Measurements from ENCODE around the gene COL17A1.

COL17A1 gene

GRCh38 chr10:104085801-104086400 lies at the start of gene COL17A1:
Gene COL17A1 (minus strand): TSS chr10:104085880. CDS start chr10:104080673, 5,207 bp downstream.
- Histone ChIP-seq H3K36me3 (ENCODE audit: control insufficient read depth, insufficient read depth, low read length) (no peaks in the 10 kb centered on the region), H3K4me1 (ENCODE audit: control insufficient read depth, insufficient read depth, low read length) (peaks cover 23% of the 10 kb centered on the region), H3K4me3 (ENCODE audit: low read depth, low read length) (no peak within 1 kb of the TSS), H3K9me3 (ENCODE audit: control insufficient read depth, insufficient read depth, low read depth, low read length) (no peaks in the 10 kb centered on the region), H3K9ac (ENCODE audit: low read length) (no peak within 1 kb of the TSS), H3K27ac (ENCODE audit: low read depth, low read length) (no peak within 1 kb of the TSS), H3K27me3 (ENCODE audit: control insufficient read depth, insufficient read depth, low read length) (no peaks in the 10 kb centered on the region)

DNA sequence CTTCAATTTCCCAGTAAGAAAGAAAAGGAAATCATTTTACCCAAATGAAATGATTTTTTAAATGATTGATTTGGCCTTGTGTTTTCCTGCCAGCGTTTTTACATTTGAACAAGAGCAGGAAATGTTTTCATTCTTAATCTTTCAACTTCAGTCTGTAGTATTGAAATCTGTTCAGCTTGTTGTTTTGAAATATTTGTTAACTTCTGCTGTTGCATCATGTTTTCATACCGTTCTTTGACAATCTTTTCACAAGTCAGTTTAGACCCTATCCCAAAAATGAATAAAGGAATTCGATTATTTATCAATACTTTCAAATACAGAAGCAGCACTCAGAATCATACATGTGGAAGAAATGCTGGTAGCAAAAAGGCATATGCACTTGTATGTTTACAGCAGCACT lies 44.4 kb upstream of the COL17A1 start:
- Histone ChIP-seq H3K27ac (ENCODE audit: low read depth, low read length) (no peak overlapping the region), H3K27me3 (ENCODE audit: control insufficient read depth, insufficient read depth, low read length) (no peaks in the 10 kb centered on the region)

DNA sequence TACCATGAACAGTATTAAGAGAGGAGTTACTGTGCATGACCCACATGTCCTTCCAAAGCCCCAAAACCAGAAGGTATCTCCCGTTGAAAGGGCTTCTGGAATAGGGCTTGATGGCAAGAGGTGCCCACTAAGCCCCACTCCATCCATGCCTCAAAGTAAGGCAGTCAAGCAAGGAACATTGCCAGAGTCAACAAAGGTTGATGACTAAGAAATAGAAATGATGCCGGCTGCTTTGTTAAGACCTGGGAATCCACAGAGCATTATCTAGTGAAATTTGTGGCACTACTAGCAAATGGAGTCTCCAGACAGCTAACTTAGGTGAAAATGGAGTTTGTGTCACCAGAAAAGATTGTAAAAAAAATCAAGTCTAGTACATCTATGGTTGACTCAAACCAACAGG lies 42.5 kb upstream of the COL17A1 start:
- Histone ChIP-seq H3K9ac (ENCODE audit: low read length) (no peak overlapping the region), H3K4me3 (ENCODE audit: low read depth, low read length) (no peak overlapping the region), H3K27ac (ENCODE audit: low read depth, low read length) (no peak overlapping the region), H3K9me3 (ENCODE audit: control insufficient read depth, insufficient read depth, low read depth, low read length) (no peaks in the 10 kb centered on the region), H3K4me1 (ENCODE audit: control insufficient read depth, insufficient read depth, low read length) (peaks cover 5% of the 10 kb centered on the region), H3K27me3 (ENCODE audit: control insufficient read depth, insufficient read depth, low read length) (no peaks in the 10 kb centered on the region), H3K36me3 (ENCODE audit: control insufficient read depth, insufficient read depth, low read length) (0 out of 2 replicates have a peak, but pooled peaks cover 5% of the 10 kb centered on the region)

More for the DNA sequence above, 44.4 kb upstream of the COL17A1 start:
- H3K4me3 ChIP-seq (ENCODE audit: low read depth, low read length): no peak overlapping the region
- H3K4me1 ChIP-seq (ENCODE audit: control insufficient read depth, insufficient read depth, low read length): peaks cover 4% of the 10 kb centered on the region
- 0 out of 2 replicates have a peak, but pooled peaks cover 4% of the 10 kb centered on the region for H3K36me3 ChIP-seq (ENCODE audit: control insufficient read depth, insufficient read depth, low read length)
- no peaks in the 10 kb centered on the region for H3K9me3 ChIP-seq (ENCODE audit: control insufficient read depth, insufficient read depth, low read depth, low read length)
- H3K9ac ChIP-seq (ENCODE audit: low read length): no peak overlapping the region

DNA sequence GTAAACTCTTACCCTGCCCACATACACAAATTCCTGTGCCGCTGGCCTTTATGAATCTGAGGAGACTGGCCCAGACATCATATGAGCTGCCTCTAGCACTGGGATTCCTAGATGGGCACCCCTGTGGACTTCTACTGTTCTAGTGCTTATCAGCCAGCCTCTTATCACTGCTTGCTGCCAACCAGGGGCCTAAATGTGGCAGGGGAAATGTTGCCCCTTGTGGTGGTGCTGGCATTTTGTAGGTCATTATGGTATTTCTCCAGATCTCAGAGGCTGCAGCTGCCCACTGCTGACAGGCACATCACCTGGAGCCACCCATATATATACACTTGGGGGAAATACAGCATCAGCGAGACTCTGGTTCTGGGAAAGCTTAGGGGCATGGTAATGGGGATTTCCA lies 41.7 kb upstream of the COL17A1 start:
- H3K9ac ChIP-seq (ENCODE audit: low read length): no peak overlapping the region
- no peak overlapping the region for H3K27ac ChIP-seq (ENCODE audit: low read depth, low read length)
- H3K4me3 ChIP-seq (ENCODE audit: low read depth, low read length): no peak overlapping the region
- 0 out of 2 replicates have a peak, but pooled peaks cover 5% of the 10 kb centered on the region for H3K36me3 ChIP-seq (ENCODE audit: control insufficient read depth, insufficient read depth, low read length)
- H3K9me3 ChIP-seq (ENCODE audit: control insufficient read depth, insufficient read depth, low read depth, low read length): no peaks in the 10 kb centered on the region
- H3K4me1 ChIP-seq (ENCODE audit: control insufficient read depth, insufficient read depth, low read length): peaks cover 9% of the 10 kb centered on the region
- no peaks in the 10 kb centered on the region for H3K27me3 ChIP-seq (ENCODE audit: control insufficient read depth, insufficient read depth, low read length)

- no peak overlapping the region for H3K27ac ChIP-seq (ENCODE audit: low read depth, low read length)
- peak overlapping the region; percentile 66; the same call in 1 of the 2 replicates for H3K4me3 ChIP-seq (ENCODE audit: low read depth, low read length)
- peaks cover 23% of the 10 kb centered on the region for H3K4me1 ChIP-seq (ENCODE audit: control insufficient read depth, insufficient read depth, low read length)
These were observed 37.7 kb upstream of the COL17A1 start for GRCh38 chr10:104123397-104123796.

GRCh38 chr10:104122225-104123107 lies 36.8 kb upstream of the COL17A1 start:
- Histone ChIP-seq H3K9me3 (ENCODE audit: control insufficient read depth, insufficient read depth, low read depth, low read length) (no peaks in the 10 kb centered on the region), H3K36me3 (ENCODE audit: control insufficient read depth, insufficient read depth, low read length) (0 out of 2 replicates have a peak, but pooled peaks cover 5% of the 10 kb centered on the region), H3K27ac (ENCODE audit: low read depth, low read length) (peak overlapping the region; percentile 42; the same call in 1 of the 2 replicates), H3K9ac (ENCODE audit: low read length) (peak overlapping the region; percentile 88), H3K4me3 (ENCODE audit: low read depth, low read length) (peak overlapping the region; percentile 66), H3K4me1 (ENCODE audit: control insufficient read depth, insufficient read depth, low read length) (peaks cover 28% of the 10 kb centered on the region), H3K27me3 (ENCODE audit: control insufficient read depth, insufficient read depth, low read length) (no peaks in the 10 kb centered on the region)

More at GRCh38 chr10:104123397-104123796, 37.7 kb upstream of the COL17A1 start:
- no peaks in the 10 kb centered on the region for H3K27me3 ChIP-seq (ENCODE audit: control insufficient read depth, insufficient read depth, low read length)
- H3K9ac ChIP-seq (ENCODE audit: low read length): no peak overlapping the region
- H3K9me3 ChIP-seq (ENCODE audit: control insufficient read depth, insufficient read depth, low read depth, low read length): no peaks in the 10 kb centered on the region
- 0 out of 2 replicates have a peak, but pooled peaks cover 5% of the 10 kb centered on the region for H3K36me3 ChIP-seq (ENCODE audit: control insufficient read depth, insufficient read depth, low read length)

DNA sequence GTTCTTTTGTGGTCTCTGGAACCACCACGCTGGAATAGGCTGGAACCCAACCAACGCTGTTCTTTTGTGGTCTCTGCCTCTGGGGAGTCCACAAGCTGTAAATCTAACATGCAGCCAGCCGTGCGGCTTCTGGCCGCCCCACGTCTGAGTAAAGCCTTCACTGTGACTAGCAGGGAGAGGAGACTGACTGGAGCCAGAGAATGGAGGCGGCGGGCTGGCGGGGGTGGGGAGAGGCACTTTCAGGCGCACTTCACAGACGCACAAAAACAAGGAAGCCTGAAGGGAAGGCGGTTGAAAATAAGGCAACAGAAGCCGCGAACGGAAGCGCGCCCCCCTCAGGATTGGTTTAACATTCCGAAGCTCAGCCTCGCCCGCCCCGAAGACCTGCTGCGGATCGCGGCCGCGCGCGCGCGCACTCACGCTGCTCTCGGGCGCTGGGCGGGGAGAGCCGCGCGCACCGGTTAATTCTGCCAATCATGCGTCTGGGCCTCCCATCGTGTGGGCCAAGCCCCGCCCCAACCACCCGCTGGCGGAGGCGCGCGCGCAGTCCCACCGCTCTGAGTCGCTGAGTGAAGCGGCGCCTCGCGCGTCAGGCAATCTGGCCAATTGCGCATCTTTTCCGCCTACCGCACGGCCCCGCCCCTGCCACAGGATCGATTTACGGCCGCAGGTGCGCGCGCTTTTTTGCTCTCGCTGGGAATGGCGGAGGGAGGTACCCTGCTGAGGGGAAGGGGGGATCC lies 36.0 kb upstream of the COL17A1 start, which contains the start of gene SFR1:
Gene SFR1, plus strand, starts transcription at position 687 of the 740 bp plus-strand sequence. Its CDS starts 13 bp downstream, at position 700.
- H3K9me3 ChIP-seq (ENCODE audit: control insufficient read depth, insufficient read depth, low read depth, low read length): no peaks in the 10 kb centered on the region
- H3K27ac ChIP-seq (ENCODE audit: low read depth, low read length): peak within 1 kb of the TSS; percentile 89
- no peaks in the 10 kb centered on the region for H3K27me3 ChIP-seq (ENCODE audit: control insufficient read depth, insufficient read depth, low read length)
- peak within 1 kb of the TSS; percentile 92 for H3K9ac ChIP-seq (ENCODE audit: low read length)
- peak within 1 kb of the TSS; percentile 66 for H3K4me3 ChIP-seq (ENCODE audit: low read depth, low read length)
- H3K4me1 ChIP-seq (ENCODE audit: control insufficient read depth, insufficient read depth, low read length): peaks cover 24% of the 10 kb centered on the region
- 0 out of 2 replicates have a peak, but pooled peaks cover 5% of the 10 kb centered on the region for H3K36me3 ChIP-seq (ENCODE audit: control insufficient read depth, insufficient read depth, low read length)

GRCh38 chr10:104120903-104121484 lies 35.3 kb upstream of the COL17A1 start:
- H3K9me3 ChIP-seq (ENCODE audit: control insufficient read depth, insufficient read depth, low read depth, low read length): no peaks in the 10 kb centered on the region
- peak overlapping the region; percentile 66 for H3K4me3 ChIP-seq (ENCODE audit: low read depth, low read length)
- peaks cover 24% of the 10 kb centered on the region for H3K4me1 ChIP-seq (ENCODE audit: control insufficient read depth, insufficient read depth, low read length)
- H3K9ac ChIP-seq (ENCODE audit: low read length): peak overlapping the region; percentile 92
- peak overlapping the region; percentile 89 for H3K27ac ChIP-seq (ENCODE audit: low read depth, low read length)
- H3K27me3 ChIP-seq (ENCODE audit: control insufficient read depth, insufficient read depth, low read length): no peaks in the 10 kb centered on the region
- H3K36me3 ChIP-seq (ENCODE audit: control insufficient read depth, insufficient read depth, low read length): 0 out of 2 replicates have a peak, but pooled peaks cover 5% of the 10 kb centered on the region

GRCh38 chr10:104120512-104120902 lies 34.8 kb upstream of the COL17A1 start:
- Histone ChIP-seq H3K9ac (ENCODE audit: low read length) (peak overlapping the region; percentile 92), H3K27ac (ENCODE audit: low read depth, low read length) (peak overlapping the region; percentile 89), H3K27me3 (ENCODE audit: control insufficient read depth, insufficient read depth, low read length) (no peaks in the 10 kb centered on the region), H3K4me3 (ENCODE audit: low read depth, low read length) (peak overlapping the region; percentile 66), H3K36me3 (ENCODE audit: control insufficient read depth, insufficient read depth, low read length) (0 out of 2 replicates have a peak, but pooled peaks cover 5% of the 10 kb centered on the region), H3K4me1 (ENCODE audit: control insufficient read depth, insufficient read depth, low read length) (peaks cover 24% of the 10 kb centered on the region), H3K9me3 (ENCODE audit: control insufficient read depth, insufficient read depth, low read depth, low read length) (no peaks in the 10 kb centered on the region)

GRCh38 chr10:104119996-104120395 lies 34.3 kb upstream of the COL17A1 start:
- Histone ChIP-seq H3K9me3 (ENCODE audit: control insufficient read depth, insufficient read depth, low read depth, low read length) (no peaks in the 10 kb centered on the region), H3K36me3 (ENCODE audit: control insufficient read depth, insufficient read depth, low read length) (0 out of 2 replicates have a peak, but pooled peaks cover under 1% of the 10 kb centered on the region), H3K4me3 (ENCODE audit: low read depth, low read length) (no peak overlapping the region), H3K27ac (ENCODE audit: low read depth, low read length) (peak overlapping the region; percentile 89; the same call in 1 of the 2 replicates), H3K9ac (ENCODE audit: low read length) (no peak overlapping the region), H3K27me3 (ENCODE audit: control insufficient read depth, insufficient read depth, low read length) (no peaks in the 10 kb centered on the region), H3K4me1 (ENCODE audit: control insufficient read depth, insufficient read depth, low read length) (peaks cover 24% of the 10 kb centered on the region)
